HG02678 (cell line): ENCODE data around the gene TREM1.
"Not testable (repeated sequence)": the region's sequence is repeated elsewhere in the genome, so short reads cannot be mapped to it uniquely, and the experiment has no call there.

Source experiments
- ATAC-seq: cut with Tn5 transposase; IDR thresholded peaks from one replicate; pipeline ENCODE4 v1.9.1; 2021; ENCODE audit warnings: mild to moderate bottlenecking, moderate library complexity; ENCODE audit not compliant: unreplicated experiment

TREM1 gene

GRCh38 chr6:41262401-41262800 lies 24.1 kb downstream of the TREM1 start:
- no peak for ATAC-seq

DNA sequence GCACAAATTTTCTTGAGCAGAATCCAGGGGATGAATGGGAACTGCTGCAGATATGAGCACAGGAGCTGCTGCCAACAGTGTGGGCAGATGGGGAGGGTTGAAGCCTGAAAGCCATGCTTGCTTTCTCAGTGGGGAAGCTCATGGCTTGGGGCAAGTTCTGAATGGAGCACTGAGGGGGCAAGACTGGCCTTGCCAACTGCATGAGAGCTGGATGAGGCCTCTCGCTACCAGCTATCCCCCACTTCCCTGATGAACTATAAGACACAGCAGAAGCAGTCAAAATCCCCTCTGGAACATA lies 28.3 kb downstream of the TREM1 start:
- no peak for ATAC-seq

DNA sequence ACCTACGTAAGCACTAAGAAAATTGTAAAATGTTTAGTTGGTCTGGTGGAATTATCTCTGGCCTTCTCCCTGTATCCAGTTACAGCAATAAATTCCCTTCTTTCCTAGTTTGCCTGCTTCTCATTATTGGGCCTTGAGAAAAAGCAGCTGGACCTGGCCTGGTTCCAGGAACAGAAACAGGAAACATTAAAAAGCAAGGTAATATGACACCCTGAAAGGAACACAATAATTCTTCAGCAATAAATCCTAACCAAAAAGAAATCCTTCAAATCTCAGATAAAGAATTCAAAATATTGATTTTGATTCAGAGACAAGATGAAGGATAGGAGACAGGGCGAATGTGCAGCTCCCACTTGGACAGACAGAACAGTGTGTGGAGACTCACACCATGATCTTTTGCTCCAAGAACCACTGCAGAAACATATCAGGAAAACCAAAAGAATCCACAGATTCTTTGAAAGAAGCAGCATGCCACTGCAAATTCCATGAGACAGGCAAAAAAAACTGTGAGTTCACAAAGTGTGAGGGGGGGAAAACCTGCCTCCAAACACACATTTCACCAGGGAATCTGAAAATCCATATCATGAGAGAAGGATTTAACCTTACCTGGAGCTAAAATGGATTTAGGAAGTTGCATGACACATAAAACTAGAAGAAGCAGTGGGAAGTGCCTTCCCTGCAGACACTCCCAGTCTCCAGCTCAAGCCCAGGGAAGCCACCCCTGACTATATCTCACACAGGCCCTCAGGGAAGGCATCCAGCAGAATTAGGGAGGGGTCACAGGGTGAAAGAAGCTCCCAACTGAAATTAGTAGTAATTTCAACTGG lies 28.9 kb downstream of the TREM1 start:
- ATAC-seq, result no peak

GRCh38 chr6:41256383-41256782 lies 30.1 kb downstream of the TREM1 start:
- ATAC-seq, result peak; percentile 77

DNA sequence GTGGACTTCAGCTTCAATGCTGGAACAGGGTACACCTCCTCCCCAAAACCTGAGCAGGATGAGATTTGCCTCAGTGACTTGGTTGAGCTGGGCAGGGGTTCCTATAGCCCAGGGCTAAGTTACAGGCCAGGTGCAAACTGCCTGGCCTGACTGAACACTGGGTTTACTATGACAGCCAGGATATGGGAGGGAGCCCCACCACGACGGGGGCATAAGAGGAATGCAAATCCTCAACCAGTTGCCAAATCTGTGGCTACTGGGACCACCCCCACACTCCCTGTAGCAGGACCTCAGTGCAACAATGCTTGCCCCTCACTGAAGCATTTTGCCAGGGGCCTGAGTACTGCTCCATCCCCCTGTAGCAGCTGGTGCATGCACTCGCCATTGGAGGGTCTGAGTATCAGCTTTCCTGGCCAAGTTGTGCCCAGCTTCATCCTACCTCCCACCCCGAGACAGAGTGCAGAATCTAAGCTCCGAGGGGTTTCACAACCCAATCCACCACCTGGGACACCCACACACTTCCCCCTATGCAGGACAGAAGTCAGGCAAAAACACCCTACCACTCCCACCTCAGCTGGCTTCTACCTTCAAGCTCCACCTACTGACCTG lies 30.7 kb downstream of the TREM1 start:
- ATAC-seq, result peak; percentile 35

- no peak for ATAC-seq
These were observed 31.4 kb downstream of the TREM1 start for GRCh38 chr6:41255110-41255509.

DNA sequence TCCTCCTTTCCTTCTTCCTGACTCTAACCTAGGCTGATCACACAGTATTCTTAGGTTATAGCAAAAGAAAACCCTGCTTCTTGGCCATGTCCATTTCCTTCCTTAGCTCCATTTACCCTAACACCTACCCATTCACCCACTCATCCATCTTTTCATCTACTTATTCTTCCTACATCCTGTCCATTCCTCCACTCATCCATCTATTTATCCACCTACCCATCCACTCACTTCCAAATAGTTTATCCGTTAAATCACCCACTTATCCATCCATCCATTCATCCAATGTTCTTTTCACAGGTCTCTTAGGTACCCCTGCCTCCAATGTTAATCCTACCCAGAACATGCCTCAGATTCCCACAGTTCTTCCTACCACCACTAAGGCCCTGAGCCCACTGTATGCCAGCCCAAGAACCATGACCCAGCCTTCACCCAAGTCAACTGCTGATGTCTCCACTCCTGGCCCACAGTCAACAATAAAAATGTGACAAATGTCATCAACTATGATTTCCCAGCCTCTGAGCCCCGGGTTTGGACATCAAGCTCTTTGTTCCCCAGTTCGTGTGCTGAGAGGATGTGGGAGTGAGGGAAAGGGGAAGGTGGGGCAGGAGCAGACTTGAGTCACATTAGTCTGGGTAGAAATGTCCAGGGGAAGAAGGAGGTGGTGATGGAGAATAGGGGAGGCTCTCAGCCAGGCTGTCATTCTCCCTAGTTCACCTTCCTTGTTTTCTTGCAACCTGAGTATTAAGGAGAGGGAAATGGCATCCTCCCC lies 33.9 kb downstream of the TREM1 start:
- no peak for ATAC-seq

GRCh38 chr6:41247882-41248705 lies 38.4 kb downstream of the TREM1 start:
- no peak for ATAC-seq

GRCh38 chr6:41247288-41247865 lies 39.1 kb downstream of the TREM1 start:
- no peak for ATAC-seq

DNA sequence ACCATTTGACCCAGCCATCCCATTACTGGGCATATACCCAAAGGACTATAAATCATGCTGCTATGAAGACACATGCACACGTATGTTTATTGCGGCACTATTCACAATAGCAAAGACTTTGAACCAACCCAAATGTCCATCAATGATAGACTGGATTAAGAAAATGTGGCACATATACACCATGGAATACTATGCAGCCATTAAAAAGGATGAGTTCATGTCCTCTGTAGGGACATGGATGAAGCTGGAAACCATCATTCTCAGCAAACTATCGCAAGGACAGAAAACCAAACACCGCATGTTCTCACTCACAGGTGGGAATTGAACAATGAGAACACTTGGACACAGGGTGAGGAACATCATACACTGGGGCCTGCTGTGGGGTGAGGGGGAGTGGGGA lies 40.0 kb downstream of the TREM1 start:
- ATAC-seq, result not testable (repeated sequence)

DNA sequence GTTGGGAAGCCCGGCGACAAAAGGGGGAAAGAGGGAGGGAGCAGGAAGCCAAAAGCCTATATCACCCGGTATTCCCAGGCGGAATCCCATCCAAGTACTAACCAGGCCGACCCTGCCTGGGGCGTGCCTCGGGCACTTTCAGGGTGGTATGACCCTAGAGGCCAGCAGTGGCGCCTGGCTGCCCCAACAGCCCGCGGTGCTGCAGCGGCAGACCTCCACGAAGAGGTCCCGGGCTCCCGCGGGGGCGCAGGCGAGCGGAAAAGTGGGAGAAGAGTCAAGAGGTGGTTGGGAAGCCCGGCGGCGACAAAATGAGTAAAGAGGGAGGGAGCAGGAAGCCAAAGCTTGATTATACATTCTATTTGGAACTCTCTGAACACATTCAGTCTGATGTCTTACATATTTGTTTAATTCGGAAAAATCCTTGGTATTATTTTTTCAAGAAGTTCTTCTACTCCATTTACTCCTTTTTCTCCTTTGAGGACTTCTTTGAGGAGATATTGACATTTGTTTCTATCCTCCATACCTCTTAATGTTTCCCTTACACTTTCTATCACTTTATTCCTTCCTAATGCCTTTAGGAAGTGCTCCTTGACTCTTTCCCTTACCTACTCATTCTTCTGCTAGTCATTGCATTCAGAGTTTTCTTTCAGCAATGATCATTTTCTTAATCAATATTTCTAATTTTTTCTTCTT lies 46.9 kb downstream of the TREM1 start:
- no peak for ATAC-seq

DNA sequence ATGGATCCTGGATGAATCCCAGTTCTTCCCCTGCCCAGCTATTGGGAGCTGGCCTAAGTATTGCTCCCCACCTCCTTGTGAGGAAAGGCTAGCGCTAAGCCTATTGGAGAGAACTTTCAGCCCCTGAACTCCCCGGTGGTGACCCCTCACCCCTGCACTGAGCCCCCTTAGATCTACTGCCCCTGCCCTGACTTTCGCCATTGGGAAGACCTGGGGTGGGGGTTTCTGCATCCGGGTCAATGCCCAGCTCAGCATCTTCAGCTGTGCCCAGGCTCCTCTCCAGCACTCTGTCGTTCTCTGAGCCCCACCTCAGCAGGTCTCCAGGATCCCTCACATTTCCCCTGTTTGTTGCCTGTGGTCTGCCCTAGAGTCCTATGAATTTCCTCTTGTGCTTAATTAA lies 49.4 kb downstream of the TREM1 start:
- ATAC-seq, result no peak

DNA sequence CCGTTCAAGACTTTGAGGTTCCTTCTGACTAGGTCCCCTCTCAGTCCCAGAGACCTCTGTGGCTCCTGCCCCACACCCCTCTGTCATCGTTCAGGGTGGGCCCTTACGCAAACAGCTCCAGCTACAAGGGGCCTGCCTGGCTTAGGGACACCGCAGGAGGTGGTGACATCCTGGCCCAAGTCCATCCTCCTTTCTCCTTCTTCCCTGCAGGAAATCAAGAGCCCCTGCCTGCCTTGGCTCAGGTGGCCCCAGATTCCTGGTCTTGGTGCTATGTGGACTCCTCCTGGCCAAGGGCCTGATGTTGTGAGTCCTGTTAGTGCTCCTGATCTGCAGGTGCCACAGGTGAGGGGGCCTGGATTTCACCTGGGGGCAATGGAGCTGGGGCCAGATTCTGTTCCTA lies 50.2 kb downstream of the TREM1 start:
- no peak for ATAC-seq

DNA sequence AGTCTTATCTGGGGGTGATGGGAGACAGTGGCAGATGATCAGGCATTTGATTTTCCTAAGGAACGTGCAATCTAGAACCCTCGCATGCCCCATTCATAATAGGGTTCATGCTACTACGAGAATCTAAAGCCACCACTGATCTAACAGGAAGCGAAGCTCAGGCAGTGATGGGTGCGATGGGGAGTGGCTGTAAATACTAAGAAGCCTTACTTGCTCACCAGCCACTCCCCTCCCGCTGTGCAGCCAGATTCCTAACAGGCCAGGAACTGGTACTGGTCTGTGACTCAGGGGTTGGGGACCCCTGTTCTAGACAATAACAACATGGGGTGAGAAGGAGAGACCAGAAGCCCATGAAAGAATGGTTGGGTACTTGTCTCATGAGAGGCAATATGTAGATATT lies 53.8 kb downstream of the TREM1 start:
- ATAC-seq, result no peak

DNA sequence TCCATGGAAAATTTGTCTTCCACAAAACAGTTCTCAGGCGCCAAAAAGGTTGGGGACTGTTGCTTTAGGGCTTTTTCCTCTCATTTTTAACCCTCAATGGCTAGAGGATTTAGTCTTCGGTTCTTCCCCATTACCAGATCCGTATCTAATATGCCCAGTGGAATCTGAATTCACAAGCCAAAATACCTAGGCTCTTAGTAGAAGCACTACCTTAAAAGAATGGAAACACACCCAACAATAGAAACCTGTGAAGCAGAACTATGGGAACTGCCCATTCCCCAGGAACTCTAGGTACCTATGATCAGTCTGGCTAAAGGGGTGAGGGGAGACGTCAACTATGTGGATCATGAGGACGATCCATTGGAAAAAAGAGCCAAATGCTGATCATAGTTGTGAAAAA lies 55.2 kb downstream of the TREM1 start:
- no peak for ATAC-seq

- no peak for ATAC-seq
These were observed 56.8 kb downstream of the TREM1 start for GRCh38 chr6:41229721-41230120.

DNA sequence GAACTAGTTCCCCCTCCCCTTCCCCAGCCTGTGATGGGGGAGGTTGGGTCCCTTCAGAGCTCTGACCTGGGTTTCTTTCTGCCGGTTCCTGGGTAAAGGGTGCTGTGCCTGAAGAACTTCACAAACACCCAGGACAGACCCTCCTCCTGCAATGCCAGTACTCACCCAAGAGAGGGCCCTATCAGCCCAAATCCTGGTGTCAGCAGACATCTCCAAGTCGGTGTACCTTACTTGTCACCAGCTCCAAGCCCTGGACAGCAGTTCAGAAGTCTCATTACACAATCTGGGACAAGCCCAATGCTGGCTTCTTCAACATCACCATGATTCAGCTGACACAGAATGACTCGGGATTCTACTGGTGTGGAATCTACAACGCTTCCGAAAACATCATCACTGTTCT lies 57.9 kb downstream of the TREM1 start:
- no peak for ATAC-seq

DNA sequence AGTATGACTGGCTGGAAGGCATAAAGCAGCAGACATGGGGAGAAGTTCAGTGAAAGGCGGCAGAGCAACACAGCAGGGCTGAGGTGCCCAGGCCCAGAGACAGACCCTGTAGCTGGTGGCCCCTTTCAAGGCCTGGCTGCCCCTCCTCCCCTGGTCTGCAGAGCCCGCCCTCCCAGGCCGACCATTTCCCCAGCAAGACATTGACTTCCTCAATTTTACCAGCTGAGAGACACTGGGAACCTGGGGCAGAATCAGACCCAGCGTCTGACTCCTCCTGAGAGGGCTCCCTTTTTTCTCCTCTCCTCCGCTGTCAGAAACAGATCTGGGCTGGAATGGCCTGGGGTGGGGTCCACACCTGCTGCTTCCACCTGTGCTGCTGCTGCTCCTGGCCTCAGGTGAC lies 58.4 kb downstream of the TREM1 start, which contains the start of gene TREML4:
TSS of gene TREML4 (plus strand) at position 254 of the 400 bp plus-strand sequence. CDS start at position 333, 79 bp downstream.
- no peak for ATAC-seq

DNA sequence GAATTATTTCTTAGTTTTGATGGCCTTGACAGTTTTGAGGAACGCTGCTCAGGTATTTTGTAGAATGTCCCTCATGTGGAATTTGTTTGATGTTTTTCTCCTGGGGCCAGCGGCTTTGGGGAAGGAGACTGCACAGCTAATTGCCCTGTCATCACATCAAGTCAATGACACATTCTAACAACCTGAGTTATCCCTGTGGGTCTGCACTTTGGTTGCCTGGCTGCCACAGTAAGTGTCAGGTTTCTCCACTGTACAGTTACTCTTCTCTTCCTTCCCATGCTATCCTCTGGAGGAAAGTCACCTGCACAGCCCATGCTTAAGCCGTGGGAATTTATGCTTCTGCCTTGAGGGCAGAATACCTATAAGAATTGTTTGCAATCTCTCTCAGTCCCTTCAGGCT lies 59.7 kb downstream of the TREM1 start:
- ATAC-seq, result no peak

- ATAC-seq, result no peak
These were observed 61.7 kb downstream of the TREM1 start for GRCh38 chr6:41224800-41225199.
